GM19240 (cell line): ENCODE data around the gene MTIF2.
"Not testable (repeated sequence)": the region's sequence is repeated elsewhere in the genome, so short reads cannot be mapped to it uniquely, and the experiment has no call there.

ENCODE experiments used
- DNase-seq: peaks from one replicate; pipeline ENCODE4 v3.0.0; 2011; ENCODE audit warnings: low spot score; ENCODE audit not compliant: insufficient read length

MTIF2 gene, protein sequence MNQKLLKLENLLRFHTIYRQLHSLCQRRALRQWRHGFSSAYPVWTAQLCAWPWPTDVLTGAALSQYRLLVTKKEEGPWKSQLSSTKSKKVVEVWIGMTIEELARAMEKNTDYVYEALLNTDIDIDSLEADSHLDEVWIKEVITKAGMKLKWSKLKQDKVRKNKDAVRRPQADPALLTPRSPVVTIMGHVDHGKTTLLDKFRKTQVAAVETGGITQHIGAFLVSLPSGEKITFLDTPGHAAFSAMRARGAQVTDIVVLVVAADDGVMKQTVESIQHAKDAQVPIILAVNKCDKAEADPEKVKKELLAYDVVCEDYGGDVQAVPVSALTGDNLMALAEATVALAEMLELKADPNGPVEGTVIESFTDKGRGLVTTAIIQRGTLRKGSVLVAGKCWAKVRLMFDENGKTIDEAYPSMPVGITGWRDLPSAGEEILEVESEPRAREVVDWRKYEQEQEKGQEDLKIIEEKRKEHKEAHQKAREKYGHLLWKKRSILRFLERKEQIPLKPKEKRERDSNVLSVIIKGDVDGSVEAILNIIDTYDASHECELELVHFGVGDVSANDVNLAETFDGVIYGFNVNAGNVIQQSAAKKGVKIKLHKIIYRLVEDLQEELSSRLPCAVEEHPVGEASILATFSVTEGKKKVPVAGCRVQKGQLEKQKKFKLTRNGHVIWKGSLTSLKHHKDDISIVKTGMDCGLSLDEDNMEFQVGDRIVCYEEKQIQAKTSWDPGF

DNA sequence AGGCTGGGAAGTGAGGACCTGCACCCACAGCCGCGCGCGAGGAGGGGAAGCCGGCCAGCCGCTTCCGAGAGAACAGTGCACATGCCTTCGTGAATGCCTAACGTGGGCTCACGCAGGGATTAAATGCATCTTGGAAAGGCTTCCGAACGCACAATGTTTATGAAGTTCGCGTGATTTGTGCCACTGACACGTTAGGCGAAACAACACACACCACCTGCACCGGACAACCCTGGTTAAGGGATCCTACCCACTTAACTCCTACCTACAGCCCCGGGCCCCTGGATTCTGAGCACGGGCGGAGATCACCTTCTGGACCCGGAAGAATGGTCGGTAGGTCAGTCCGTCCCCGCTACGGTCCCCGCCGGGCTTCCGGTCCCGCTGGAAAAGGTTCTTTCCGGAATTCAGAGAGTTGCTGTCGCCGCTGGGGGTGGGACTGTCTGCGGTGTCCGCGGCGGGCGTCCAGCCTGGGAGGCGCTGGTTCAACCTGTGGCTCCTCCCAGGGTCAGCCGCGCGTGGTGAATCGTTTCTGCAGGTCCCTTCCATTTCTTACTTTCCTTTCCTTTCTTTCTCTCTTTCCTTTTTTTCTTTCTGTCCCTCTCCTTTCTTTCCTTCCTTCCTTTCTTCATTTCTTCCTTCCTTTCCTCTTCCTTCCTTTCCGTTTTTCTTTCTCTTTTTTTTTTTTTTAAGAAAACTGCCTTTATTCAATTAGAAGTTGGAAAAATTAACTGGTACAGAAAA is at the start of gene MTIF2:
Gene MTIF2, minus strand, starts transcription at position 325 of the 738 bp plus-strand sequence. CDS start 5,373 bp downstream, outside the sequence.
- DNase-seq, result peak; percentile 68

DNA sequence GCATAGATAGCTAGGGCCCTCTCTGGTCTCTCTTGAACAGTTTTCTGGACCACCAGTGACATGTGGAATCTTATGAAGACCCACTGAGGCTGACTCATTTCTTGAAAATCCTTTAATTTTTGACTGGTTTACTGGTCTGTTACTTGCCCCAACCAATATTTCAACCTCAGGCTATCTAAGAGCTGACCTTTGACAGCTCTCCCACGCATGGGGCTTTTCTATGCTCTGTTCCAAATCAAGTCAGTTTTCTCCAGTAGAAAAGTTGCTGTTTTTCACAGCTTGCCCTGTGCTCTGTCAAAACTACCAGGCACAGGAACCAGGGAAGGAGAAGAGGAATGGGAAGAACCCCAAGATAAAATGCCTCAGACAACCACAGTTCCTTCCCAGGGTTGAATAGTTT is 46.0 kb upstream of the MTIF2 start:
- no peak for DNase-seq

DNA sequence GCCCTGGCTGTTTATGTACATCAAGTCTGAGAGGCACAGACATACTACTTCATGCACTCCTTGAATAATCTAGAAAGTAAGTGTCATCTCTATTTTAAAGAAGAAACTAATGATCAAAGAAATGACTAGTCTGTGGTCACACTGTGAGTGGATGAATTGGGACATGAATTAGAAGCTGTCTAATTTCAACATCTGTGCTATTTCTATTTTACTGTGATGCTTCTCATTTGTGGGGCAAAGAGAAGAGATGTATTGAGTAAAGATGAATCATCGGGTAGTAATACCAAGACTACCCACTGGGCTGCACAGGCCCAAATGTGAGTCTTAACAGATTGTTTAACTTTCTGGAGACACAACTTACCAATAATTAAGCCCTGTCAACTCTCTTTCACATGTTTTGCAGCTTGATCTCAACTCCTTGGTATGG is 42.4 kb upstream of the MTIF2 start:
- no peak for DNase-seq

DNA sequence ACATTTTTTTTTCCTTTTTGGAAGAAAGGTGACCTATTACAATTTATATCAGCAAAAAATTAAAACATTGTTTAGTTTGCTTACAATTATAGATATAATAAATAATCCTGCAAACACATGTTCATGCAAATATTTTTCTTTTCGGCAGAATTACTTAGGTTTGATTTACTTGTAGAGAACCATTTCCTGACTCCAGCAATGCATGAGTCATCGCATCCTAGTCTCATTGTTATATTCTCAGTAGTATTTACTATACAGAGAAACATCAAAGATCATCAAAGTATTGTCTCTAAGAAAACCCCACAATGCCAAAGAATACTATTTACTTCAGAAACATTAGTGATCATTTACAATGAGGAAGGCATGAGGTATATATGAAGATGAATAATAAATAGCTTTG is 40.4 kb upstream of the MTIF2 start:
- no peak for DNase-seq

DNA sequence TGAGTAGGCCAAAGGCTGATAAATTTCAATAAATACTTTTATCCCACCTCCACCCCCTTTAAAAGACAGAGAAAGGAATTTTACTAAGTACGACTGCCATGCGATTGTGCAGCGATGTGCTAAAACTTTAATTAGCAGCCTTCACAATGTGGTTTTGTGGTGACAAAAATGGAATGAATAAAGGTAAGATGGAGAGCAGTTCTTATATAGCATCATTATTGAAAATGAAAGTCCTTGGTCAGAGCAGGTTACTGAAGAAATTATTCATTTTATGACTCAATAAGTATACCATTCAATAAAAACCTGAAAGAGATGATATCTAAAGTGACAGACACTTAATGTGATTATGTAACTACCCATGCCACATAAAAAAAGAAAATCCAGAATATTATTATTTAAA is 33.2 kb upstream of the MTIF2 start:
- no peak for DNase-seq

DNA sequence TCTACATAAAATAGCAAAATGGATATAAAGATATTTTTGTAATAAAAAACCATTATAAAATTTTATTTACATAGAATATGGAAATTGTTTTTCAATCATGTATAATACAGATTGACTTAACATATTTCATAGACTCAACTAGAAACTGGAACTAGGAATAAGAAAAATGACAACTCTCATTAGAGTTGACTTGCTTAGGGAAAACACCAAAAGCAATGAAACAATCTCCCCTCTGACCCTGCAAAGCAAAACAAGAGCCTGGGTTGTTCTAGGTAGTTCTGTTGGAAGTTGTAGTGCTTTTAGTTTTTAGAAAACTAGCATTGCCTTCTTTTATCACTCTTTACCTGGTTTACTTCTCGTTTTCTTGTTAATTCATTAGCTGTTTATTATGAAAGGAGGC is 32.2 kb upstream of the MTIF2 start:
- DNase-seq, result no peak

DNA sequence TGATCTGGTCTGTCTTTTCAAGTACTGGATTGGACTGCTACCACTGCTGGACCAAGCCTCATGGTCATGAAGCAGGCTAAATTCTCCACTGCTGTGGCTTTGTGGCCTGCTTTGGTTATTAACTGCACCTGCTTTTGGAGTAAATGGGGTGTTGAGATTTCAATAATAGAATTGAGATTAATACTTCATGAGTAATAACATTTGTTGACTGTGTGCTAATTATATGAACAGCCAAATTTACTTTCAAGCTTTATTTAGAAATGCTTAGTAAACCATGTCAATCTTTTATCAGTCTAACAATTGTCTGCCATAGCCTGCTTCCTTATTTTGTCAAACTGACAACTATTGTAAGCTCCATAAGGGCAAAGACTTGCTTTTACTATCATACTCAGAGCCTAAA is 27.4 kb upstream of the MTIF2 start:
- DNase-seq, result no peak

DNA sequence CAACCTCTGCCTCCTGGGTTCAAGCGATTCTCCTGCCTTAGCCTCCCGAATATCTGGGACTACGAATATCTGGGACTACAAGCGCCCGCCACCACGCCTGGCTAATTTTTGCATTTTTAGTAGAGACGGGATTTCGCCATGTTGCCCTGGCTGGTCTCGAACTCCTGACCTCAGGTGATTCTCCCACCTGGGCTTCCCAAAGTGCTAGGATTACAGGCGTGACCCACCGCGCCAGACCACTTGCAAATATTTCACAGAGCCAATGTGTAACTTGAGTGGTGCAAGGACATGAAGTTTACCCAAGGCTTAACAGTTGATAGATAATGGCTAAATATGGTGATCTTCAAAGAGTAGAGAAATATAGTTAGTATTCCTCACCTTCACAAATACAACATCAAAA is 14.1 kb upstream of the MTIF2 start:
- DNase-seq, result no peak

DNA sequence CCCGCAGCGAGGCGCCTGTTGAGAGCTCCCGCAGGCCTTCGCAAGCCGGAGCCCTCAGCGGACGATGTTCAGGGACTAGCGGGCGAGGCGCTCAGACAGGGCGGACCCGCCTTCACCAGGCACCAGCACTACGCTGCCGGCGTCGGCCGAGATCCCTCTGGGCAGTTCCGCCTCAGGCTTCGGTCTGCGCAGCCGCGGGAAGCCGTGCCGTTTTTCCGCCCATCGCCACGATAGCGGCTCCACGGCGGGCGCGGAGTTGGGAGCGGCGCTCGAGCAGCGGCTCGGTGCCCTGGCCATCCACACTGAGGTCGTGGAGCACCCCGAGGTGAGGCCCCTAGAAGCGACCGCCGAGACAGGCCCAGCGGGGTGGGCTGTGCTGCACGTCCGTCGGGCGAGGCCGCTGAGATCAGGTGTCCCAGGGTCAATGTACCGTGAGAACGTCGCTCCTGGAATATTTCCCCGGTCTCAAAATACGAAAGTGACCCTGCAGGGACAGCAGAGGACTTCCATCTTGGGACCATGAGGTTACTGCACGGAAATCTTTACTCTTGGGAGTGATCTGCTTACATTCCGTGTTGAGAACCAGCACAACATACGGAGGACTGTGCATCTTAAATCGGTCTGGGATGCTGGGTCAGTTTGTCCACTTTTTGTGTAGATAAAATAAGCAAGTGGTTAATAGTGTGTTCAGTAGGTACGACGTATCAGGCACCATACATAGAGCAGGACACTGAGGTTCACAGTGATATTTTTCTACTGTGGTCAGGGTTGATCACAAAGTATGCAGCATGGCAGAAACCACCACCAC is 13.3 kb upstream of the MTIF2 start:
- DNase-seq, result peak; percentile 62

DNA sequence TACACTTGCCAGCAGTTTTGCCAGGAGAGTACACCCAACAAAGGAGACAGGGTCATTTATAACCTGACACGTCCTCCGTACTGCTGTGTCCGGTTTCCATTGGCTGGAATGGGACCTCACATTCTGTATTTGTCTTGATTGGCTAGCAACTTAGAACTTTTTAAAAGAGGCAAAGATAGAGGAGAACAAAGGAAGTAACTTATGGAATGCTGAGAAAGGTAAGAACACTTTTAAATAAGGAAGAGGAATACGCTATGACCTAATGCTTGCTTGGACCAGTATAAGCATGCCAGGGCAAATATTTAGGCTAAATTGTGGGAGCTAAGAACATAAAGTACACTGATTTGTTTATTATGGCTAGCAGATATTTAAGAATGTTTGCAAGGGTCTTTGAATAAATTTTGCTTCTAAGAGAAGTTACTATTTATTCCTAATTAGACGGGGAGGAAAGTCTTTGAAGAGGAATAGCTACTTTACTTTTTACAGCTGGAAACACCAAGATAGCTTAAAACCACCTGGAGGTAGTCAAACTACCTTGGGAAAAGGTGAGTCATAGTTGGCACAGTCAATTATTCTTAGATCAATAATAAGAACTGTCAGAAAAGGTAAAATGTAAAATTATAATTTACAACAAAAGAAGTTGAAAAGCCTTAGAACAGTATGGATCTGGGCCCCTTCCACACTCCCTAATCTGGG is 12.0 kb upstream of the MTIF2 start:
- not testable (repeated sequence) for DNase-seq

DNA sequence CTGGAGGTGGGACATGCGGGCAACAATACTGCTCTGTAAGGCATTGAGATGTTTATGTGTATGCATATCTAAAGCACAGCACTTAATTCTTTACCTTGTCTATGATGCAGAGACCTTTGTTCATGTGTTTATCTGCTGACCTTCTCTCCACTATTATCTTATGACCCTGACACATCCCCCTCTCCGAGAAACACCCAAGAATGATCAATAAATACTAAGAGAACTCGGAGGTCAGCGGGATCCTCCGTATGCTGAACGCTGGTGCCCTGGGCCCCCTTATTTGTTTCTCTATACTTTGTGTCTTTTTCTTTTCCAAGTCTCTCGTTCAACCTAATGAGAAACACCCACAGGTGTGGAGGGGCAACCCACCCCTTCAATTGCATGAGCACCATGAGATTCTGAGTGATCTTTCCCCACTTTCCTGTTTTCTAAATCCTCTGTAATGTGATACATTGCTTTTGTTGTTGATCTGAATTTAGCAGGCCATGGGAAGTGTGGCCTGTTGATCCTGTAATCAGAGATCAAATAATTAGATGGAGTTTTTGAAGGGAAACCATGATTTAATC is 10.9 kb upstream of the MTIF2 start:
- DNase-seq, result not testable (repeated sequence)

DNA sequence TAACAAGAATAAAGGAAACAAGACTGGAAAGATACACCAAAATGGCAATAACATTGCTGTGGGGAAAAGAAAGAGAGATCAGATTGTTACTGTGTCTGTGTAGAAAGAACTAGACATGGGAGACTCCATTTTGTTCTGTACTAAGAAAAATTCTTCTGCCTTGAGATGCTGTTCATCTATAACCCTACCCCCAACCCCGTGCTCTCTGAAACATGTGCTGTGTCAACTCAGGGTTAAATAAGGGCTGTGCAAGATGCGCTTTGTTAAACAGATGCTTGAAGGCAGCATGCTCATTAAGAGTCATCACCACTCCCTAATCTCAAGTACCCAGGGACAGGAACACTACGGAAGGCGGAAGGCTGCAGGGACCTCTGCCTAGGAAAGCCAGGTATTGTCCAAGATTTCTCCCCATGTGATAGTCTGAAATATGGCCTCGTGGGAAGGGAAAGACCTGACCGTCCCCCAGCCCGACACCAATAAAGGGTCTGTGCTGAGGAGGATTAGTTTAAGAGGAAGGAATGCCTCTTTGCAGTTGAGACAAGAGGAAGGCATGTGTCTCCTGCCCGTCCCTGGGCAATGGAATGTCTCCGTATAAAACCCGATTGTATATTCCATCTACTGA is 10.3 kb upstream of the MTIF2 start:
- DNase-seq, result not testable (repeated sequence)

DNA sequence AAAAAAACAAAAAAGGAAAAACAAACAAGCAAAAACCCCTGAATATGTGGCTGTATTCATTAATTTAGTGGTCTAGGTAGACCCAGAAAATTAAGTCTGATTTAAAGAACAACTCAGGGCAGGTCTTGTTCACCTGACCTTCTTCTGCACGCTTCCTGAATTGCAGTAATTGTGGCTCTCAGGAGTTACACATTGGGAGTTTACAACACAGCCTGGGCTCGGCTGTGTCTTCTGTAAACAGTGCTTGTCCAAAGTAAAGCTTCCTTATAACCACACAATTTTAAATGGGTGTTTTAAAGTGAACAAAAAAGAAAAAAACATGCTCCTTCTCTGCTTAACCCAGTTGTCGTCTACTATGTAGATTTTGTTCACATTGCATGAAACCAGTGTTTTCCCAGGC is 8.3 kb upstream of the MTIF2 start:
- DNase-seq, result no peak

DNA sequence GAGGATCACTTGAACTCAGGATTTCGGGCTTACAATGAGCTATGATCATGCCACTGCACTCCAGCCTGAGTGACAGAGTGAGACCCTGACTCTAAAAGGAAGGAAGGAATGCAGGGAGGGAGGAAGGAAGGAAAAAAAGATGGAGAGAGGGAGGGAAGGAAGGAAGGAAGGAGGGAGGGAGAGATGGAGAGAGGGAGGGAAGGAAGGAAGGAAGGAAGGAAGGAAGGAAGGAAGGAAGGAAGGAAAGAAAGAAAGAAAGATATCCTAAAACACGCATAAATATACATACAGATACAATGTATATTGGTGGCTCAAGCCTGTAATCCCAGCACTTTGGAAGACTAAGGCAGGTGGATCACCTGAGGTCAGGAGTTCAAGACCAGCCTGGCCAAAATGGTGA is 5.3 kb upstream of the MTIF2 start:
- not testable (repeated sequence) for DNase-seq

DNA sequence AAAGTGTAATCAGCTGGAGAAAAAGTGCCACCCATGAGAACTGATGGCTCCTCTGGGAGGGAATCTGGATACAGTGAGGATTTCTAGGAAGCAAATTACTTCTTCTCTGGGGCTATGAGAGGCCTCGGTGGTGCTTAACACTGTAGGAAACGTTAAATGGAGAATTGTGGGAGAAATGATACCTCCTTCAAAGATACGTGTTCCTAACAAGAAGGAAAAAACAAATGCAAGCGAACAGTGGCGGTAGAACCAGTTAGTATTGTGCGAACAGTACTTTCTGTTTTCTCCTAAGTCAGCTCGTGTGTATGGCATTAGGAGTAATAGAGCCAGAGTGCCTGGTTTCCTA is 587 bp upstream of the MTIF2 start:
- DNase-seq, result no peak

DNA sequence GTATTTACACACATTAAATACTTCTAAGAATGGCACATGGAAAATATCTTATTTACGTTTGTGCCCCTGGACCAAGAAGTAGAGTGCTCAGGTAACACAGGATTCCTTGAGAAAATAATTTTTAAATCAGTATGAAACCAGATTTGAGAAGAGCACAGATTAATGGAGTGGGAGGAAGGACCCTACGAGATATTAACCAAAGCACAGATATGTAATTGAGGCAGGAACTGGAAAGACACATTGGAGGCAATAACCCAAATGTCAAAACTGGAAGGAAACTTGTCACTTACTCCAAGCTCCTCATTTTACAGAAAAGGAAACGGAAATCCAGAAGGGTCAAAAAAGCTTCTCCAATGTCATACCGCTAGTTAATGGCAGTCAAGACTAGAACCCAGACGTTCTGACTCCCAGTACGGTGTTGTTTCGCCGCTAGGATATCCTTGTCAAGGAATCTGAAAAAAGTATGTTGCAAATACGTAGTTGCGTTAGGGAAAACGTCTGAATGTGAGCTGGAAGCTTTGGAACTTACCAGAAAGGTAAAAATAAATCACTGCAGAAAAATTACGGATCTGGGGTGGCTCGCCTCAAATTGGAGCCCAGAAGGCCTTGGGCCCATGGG is 634 bp downstream of the MTIF2 start:
- DNase-seq, result no peak

DNA sequence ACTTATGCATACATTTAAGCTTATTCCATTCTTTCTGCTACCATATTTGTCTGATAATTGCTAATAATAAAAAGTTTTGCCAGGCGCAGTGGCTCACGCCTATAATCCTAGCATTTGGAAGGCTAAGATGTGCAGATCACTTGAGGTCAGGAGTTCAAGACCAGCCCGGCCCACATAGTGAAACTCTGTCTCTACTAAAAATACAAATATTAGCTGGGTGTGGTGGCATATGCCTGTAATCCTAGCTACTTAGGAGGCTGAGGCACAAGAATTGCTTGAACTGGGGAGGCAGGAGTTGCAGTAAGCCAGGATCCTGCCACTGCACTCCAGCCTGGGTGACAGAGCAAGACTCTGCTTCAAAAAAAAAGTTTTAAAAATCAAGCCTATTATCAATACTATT is 9.4 kb downstream of the MTIF2 start:
- not testable (repeated sequence) for DNase-seq

DNA sequence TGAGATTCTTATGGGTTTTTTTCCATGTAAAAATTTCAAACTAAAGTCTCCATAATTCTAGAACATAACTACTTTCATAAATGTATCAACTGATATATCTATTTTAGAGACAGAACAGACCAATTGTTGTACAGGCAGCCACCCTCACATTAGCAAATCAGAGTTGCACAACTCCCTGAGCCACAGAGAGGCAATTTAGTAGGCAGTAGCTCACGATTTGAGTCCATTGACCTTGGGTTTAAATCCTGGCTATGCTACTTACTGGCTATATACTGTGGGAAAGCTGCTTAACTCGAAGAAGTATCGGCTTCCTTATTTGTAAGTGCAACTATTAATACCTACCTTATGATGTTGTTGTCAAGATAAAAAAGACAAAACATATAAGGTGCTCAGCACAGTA is 16.2 kb downstream of the MTIF2 start:
- no peak for DNase-seq

DNA sequence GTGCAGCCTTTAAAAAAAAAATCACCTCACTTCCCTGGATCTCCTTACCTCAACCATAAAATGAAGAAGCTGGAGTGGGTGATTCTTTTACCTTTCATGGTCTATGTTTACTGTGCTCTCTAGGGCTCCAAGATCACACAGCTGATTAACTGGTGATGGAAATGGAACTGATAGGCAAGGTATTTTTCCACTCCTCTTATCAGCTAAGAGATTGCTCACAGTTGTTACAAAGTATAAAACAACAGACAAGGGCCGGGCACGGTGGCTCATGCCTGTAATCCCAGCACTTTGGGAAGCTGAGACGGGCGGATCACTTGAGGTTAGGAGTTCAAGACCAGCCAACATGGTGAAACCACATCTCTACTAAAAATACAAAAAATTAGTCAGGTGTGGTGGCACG is 22.0 kb downstream of the MTIF2 start:
- no peak for DNase-seq

DNA sequence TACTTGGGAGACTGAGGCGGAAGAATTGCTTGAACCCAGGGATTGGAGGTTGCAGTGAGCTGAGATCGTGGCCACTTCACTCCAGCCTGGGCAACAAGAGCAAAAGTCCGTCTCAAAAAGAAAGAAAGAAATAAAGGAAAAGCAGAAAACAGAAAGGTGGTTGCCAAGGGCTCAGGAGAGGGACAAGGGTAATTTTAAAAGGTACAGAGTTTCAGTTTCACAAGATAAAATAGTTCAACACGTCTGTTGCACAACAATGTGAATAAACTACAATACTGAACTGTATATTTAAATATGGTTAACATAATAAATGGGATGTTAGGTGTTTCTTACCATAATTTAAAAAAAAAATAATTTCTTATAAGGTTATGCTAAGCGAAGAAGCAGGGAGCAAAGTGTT is 23.6 kb downstream of the MTIF2 start:
- DNase-seq, result no peak
